ENCODE data around the gene RNF14.

RNF14 gene

GRCh38 chr5:141933151-141933550, 35.8 kb upstream of the RNF14 start:
- Histone ChIP-seq H3K4me3 (ENCODE audit: low read length) (no peak overlapping the region), H3K4me1 (ENCODE audit: insufficient read depth, low read length) (no peaks in the 10 kb centered on the region), H3K9me3 (ENCODE audit: insufficient read depth, low read depth, low read length) (no peaks in the 10 kb centered on the region), H3K27me3 (ENCODE audit: insufficient read depth, low read length) (no peaks in the 10 kb centered on the region), H3K36me3 (ENCODE audit: insufficient read depth, low read length) (peaks cover 92% of the 10 kb centered on the region), H3K27ac (ENCODE audit: low read depth, low read length) (no peak overlapping the region), H3K9ac (ENCODE audit: low read depth, low read length) (no peak overlapping the region)
- 98% methylated on average over 7 of the region's 7 CpGs for WGBS

- H3K9ac ChIP-seq (ENCODE audit: low read depth, low read length) = no peak overlapping the region
- no peak overlapping the region for H3K4me3 ChIP-seq (ENCODE audit: low read length)
- 95% methylated on average over 11 of the region's 11 CpGs for WGBS
These were observed 34.6 kb upstream of the RNF14 start for GRCh38 chr5:141934099-141934844.

GRCh38 chr5:141935538-141935937, 33.4 kb upstream of the RNF14 start:
- Histone ChIP-seq H3K9ac (ENCODE audit: low read depth, low read length) (no peak overlapping the region), H3K4me3 (ENCODE audit: low read length) (no peak overlapping the region), H3K27ac (ENCODE audit: low read depth, low read length) (no peak overlapping the region), H3K4me1 (ENCODE audit: insufficient read depth, low read length) (no peaks in the 10 kb centered on the region), H3K9me3 (ENCODE audit: insufficient read depth, low read depth, low read length) (no peaks in the 10 kb centered on the region), H3K27me3 (ENCODE audit: insufficient read depth, low read length) (no peaks in the 10 kb centered on the region), H3K36me3 (ENCODE audit: insufficient read depth, low read length) (peaks cover 93% of the 10 kb centered on the region)
- 93% methylated on average over 4 of the region's 4 CpGs for WGBS

More at GRCh38 chr5:141934099-141934844, 34.6 kb upstream of the RNF14 start:
- no peaks in the 10 kb centered on the region for H3K4me1 ChIP-seq (ENCODE audit: insufficient read depth, low read length)
- H3K9me3 ChIP-seq (ENCODE audit: insufficient read depth, low read depth, low read length) = no peaks in the 10 kb centered on the region
- peaks cover 93% of the 10 kb centered on the region for H3K36me3 ChIP-seq (ENCODE audit: insufficient read depth, low read length)
- no peak overlapping the region for H3K27ac ChIP-seq (ENCODE audit: low read depth, low read length)
- H3K27me3 ChIP-seq (ENCODE audit: insufficient read depth, low read length) = no peaks in the 10 kb centered on the region

GRCh38 chr5:141940695-141941271, 28.1 kb upstream of the RNF14 start:
- Histone ChIP-seq H3K9ac (ENCODE audit: low read depth, low read length) (no peak overlapping the region), H3K4me3 (ENCODE audit: low read length) (no peak overlapping the region), H3K27ac (ENCODE audit: low read depth, low read length) (no peak overlapping the region), H3K27me3 (ENCODE audit: insufficient read depth, low read length) (no peaks in the 10 kb centered on the region), H3K36me3 (ENCODE audit: insufficient read depth, low read length) (peaks cover 46% of the 10 kb centered on the region), H3K9me3 (ENCODE audit: insufficient read depth, low read depth, low read length) (no peaks in the 10 kb centered on the region), H3K4me1 (ENCODE audit: insufficient read depth, low read length) (0 out of 2 replicates have a peak, but pooled peaks cover 8% of the 10 kb centered on the region)
- 78% methylated on average over 6 of the region's 6 CpGs for WGBS

GRCh38 chr5:141941307-141941706, 27.6 kb upstream of the RNF14 start:
- Histone ChIP-seq H3K27ac (ENCODE audit: low read depth, low read length) (no peak overlapping the region), H3K9me3 (ENCODE audit: insufficient read depth, low read depth, low read length) (no peaks in the 10 kb centered on the region), H3K36me3 (ENCODE audit: insufficient read depth, low read length) (peaks cover 40% of the 10 kb centered on the region), H3K4me1 (ENCODE audit: insufficient read depth, low read length) (0 out of 2 replicates have a peak, but pooled peaks cover 13% of the 10 kb centered on the region), H3K4me3 (ENCODE audit: low read length) (no peak overlapping the region), H3K9ac (ENCODE audit: low read depth, low read length) (no peak overlapping the region), H3K27me3 (ENCODE audit: insufficient read depth, low read length) (no peaks in the 10 kb centered on the region)
- 92% methylated on average over 6 of the region's 6 CpGs for WGBS

- Histone ChIP-seq H3K9me3 (ENCODE audit: insufficient read depth, low read depth, low read length) (no peaks in the 10 kb centered on the region), H3K27ac (ENCODE audit: low read depth, low read length) (no peak overlapping the region), H3K27me3 (ENCODE audit: insufficient read depth, low read length) (no peaks in the 10 kb centered on the region), H3K9ac (ENCODE audit: low read depth, low read length) (no peak overlapping the region), H3K4me3 (ENCODE audit: low read length) (no peak overlapping the region), H3K4me1 (ENCODE audit: insufficient read depth, low read length) (0 out of 2 replicates have a peak, but pooled peaks cover 13% of the 10 kb centered on the region), H3K36me3 (ENCODE audit: insufficient read depth, low read length) (peaks cover 36% of the 10 kb centered on the region)
- 95% methylated on average over 6 of the region's 6 CpGs for WGBS
These were observed 27.1 kb upstream of the RNF14 start for GRCh38 chr5:141941779-141942178.

GRCh38 chr5:141942185-141942857, 26.6 kb upstream of the RNF14 start:
- 91% methylated on average over 9 of the region's 9 CpGs for WGBS
- H3K9me3 ChIP-seq (ENCODE audit: insufficient read depth, low read depth, low read length) = no peaks in the 10 kb centered on the region
- no peak overlapping the region for H3K9ac ChIP-seq (ENCODE audit: low read depth, low read length)
- H3K27me3 ChIP-seq (ENCODE audit: insufficient read depth, low read length) = no peaks in the 10 kb centered on the region
- H3K4me3 ChIP-seq (ENCODE audit: low read length) = no peak overlapping the region
- 0 out of 2 replicates have a peak, but pooled peaks cover 13% of the 10 kb centered on the region for H3K4me1 ChIP-seq (ENCODE audit: insufficient read depth, low read length)
- peaks cover 30% of the 10 kb centered on the region for H3K36me3 ChIP-seq (ENCODE audit: insufficient read depth, low read length)
- no peak overlapping the region for H3K27ac ChIP-seq (ENCODE audit: low read depth, low read length)

- no peak overlapping the region for H3K9ac ChIP-seq (ENCODE audit: low read depth, low read length)
- no peaks in the 10 kb centered on the region for H3K9me3 ChIP-seq (ENCODE audit: insufficient read depth, low read depth, low read length)
- H3K4me1 ChIP-seq (ENCODE audit: insufficient read depth, low read length) = 0 out of 2 replicates have a peak, but pooled peaks cover 13% of the 10 kb centered on the region
- H3K4me3 ChIP-seq (ENCODE audit: low read length) = no peak overlapping the region
- H3K27ac ChIP-seq (ENCODE audit: low read depth, low read length) = no peak overlapping the region
- H3K27me3 ChIP-seq (ENCODE audit: insufficient read depth, low read length) = no peaks in the 10 kb centered on the region
- WGBS = 86% methylated on average over 9 of the region's 9 CpGs
- peaks cover 17% of the 10 kb centered on the region for H3K36me3 ChIP-seq (ENCODE audit: insufficient read depth, low read length)
These were observed 24.8 kb upstream of the RNF14 start for GRCh38 chr5:141944076-141944475.

- no peaks in the 10 kb centered on the region for H3K27me3 ChIP-seq (ENCODE audit: insufficient read depth, low read length)
- no peaks in the 10 kb centered on the region for H3K9me3 ChIP-seq (ENCODE audit: insufficient read depth, low read depth, low read length)
- H3K4me3 ChIP-seq (ENCODE audit: low read length) = no peak overlapping the region
- H3K27ac ChIP-seq (ENCODE audit: low read depth, low read length) = no peak overlapping the region
- H3K9ac ChIP-seq (ENCODE audit: low read depth, low read length) = no peak overlapping the region
- 0 out of 2 replicates have a peak, but pooled peaks cover 13% of the 10 kb centered on the region for H3K4me1 ChIP-seq (ENCODE audit: insufficient read depth, low read length)
- 66% methylated on average over 25 of the region's 25 CpGs for WGBS
- H3K36me3 ChIP-seq (ENCODE audit: insufficient read depth, low read length) = 0 out of 2 replicates have a peak, but pooled peaks cover 2% of the 10 kb centered on the region
These were observed 23.3 kb upstream of the RNF14 start for GRCh38 chr5:141945511-141946051.

GRCh38 chr5:141947316-141947715, 21.6 kb upstream of the RNF14 start:
- H3K36me3 ChIP-seq (ENCODE audit: insufficient read depth, low read length) = no peaks in the 10 kb centered on the region
- no peak overlapping the region for H3K27ac ChIP-seq (ENCODE audit: low read depth, low read length)
- no peaks in the 10 kb centered on the region for H3K27me3 ChIP-seq (ENCODE audit: insufficient read depth, low read length)
- H3K4me1 ChIP-seq (ENCODE audit: insufficient read depth, low read length) = peaks cover 16% of the 10 kb centered on the region; the same call in 1 of the 2 replicates
- H3K4me3 ChIP-seq (ENCODE audit: low read length) = no peak overlapping the region
- 91% methylated on average over 4 of the region's 4 CpGs for WGBS
- H3K9ac ChIP-seq (ENCODE audit: low read depth, low read length) = no peak overlapping the region
- H3K9me3 ChIP-seq (ENCODE audit: insufficient read depth, low read depth, low read length) = no peaks in the 10 kb centered on the region

- 100% methylated on average over 2 of the region's 2 CpGs for WGBS
- no peak overlapping the region for H3K27ac ChIP-seq (ENCODE audit: low read depth, low read length)
- H3K4me1 ChIP-seq (ENCODE audit: insufficient read depth, low read length) = peaks cover 16% of the 10 kb centered on the region; the same call in 1 of the 2 replicates
- no peak overlapping the region for H3K9ac ChIP-seq (ENCODE audit: low read depth, low read length)
- H3K4me3 ChIP-seq (ENCODE audit: low read length) = no peak overlapping the region
- H3K36me3 ChIP-seq (ENCODE audit: insufficient read depth, low read length) = no peaks in the 10 kb centered on the region
- no peaks in the 10 kb centered on the region for H3K27me3 ChIP-seq (ENCODE audit: insufficient read depth, low read length)
- no peaks in the 10 kb centered on the region for H3K9me3 ChIP-seq (ENCODE audit: insufficient read depth, low read depth, low read length)
These were observed 20.1 kb upstream of the RNF14 start for GRCh38 chr5:141948812-141949211.

All from HUES64 (cell line).